Smooth muscle cell (in vitro differentiated cells): Measurements from ENCODE around the gene SIRT7. TPM values are rescaled to one million over a fixed set of nuclear protein-coding genes. Genes with fewer than 3 reads are reported as not detected.

Experiments used
- DNase-seq: peaks from one replicate; lab custom pipeline; 2025; ENCODE audit not compliant: unreplicated experiment; lab: John Stamatoyannopoulos, UW
- H2AFZ ChIP-seq: fragments of 200-600 bp; sonication (generic); 2 replicates; pipeline ENCODE4 v1.6.0; 2016; ENCODE audit warnings: antibody characterized with exemption, low read depth, mild to moderate bottlenecking
- H3F3A ChIP-seq: fragments of 200-600 bp; sonication (generic); 2 replicates; pipeline ENCODE4 v1.6.0; 2017; ENCODE audit warnings: antibody characterized with exemption, low read depth
- H3K27ac ChIP-seq: fragments of 200-600 bp; sonication (generic); 2 replicates; pipeline ENCODE4 v1.5.1; 2016; ENCODE audit warnings: low read depth, mild to moderate bottlenecking
- H3K27me3 ChIP-seq: fragments of 200-600 bp; sonication (generic); 2 replicates; pipeline ENCODE4 v1.6.1; 2016; ENCODE audit warnings: low read depth, mild to moderate bottlenecking
- H3K36me3 ChIP-seq: fragments of 200-600 bp; sonication (generic); 2 replicates; pipeline ENCODE4 v1.5.1; 2016; ENCODE audit warnings: low read depth
- H3K4me1 ChIP-seq: fragments of 200-600 bp; sonication (generic); 2 replicates; pipeline ENCODE4 v1.5.1; 2016; ENCODE audit warnings: low read depth
- H3K4me2 ChIP-seq: fragments of 200-600 bp; sonication (generic); 2 replicates; pipeline ENCODE4 v1.6.0; 2016; ENCODE audit warnings: mild to moderate bottlenecking
- H3K4me3 ChIP-seq: fragments of 200-600 bp; sonication (generic); 2 replicates; pipeline ENCODE4 v1.5.1; 2016; ENCODE audit warnings: mild to moderate bottlenecking
- H3K79me2 ChIP-seq: fragments of 200-600 bp; sonication (generic); 2 replicates; pipeline ENCODE4 v1.6.0; 2016; ENCODE audit warnings: low read depth, mild to moderate bottlenecking
- H3K9ac ChIP-seq: fragments of 200-600 bp; sonication (generic); 2 replicates; pipeline ENCODE4 v1.6.0; 2016; ENCODE audit warnings: low read depth
- H3K9me3 ChIP-seq: fragments of 200-600 bp; sonication (generic); replicated peaks from 2 replicates; pipeline ENCODE4 v1.5.1; 2016; ENCODE audit warnings: low read depth
- H4K20me1 ChIP-seq: fragments of 200-600 bp; sonication (generic); 2 replicates; pipeline ENCODE4 v1.6.0; 2016; ENCODE audit warnings: low read depth
- WGBS: methylation state at CpG from one replicate; pipeline ENCODE4 v1.1.7; 2016; ENCODE audit warnings: low lambda C conversion rate; 5-methylcytosine and 5-hydroxymethylcytosine counted together
- polyA plus RNA-seq: library from polyadenylated mRNA; unstranded; fragments of >200 nt; fragmentation: Nextera tagmentation; extraction: Ambion mirVana; gene quantifications from 2 replicates; pipeline ENCODE4 v1.2.1, GENCODE V29; 2016
- total RNA-seq: library from RNA; depleted of rRNA; stranded (reverse); fragments of >200 nt; gene quantifications from 2 replicates; pipeline ENCODE4 v1.2.3, GENCODE V29; 2014
- TF ChIP-seq, protein P1 (sequence below): fragments of 200-600 bp; sonication (generic); IDR thresholded peaks from 2 replicates; pipeline ENCODE4 v1.5.1; 2017; ENCODE audit warnings: borderline replicate concordance, mild to moderate bottlenecking, antibody characterized with exemption; ENCODE audit not compliant: insufficient read depth, poor library complexity, severe bottlenecking

Gene SIRT7, protein sequence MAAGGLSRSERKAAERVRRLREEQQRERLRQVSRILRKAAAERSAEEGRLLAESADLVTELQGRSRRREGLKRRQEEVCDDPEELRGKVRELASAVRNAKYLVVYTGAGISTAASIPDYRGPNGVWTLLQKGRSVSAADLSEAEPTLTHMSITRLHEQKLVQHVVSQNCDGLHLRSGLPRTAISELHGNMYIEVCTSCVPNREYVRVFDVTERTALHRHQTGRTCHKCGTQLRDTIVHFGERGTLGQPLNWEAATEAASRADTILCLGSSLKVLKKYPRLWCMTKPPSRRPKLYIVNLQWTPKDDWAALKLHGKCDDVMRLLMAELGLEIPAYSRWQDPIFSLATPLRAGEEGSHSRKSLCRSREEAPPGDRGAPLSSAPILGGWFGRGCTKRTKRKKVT
- total RNA-seq, result 9.5 and 19.9 TPM in 2 replicates
- polyA plus RNA-seq, result 10.1 and 27.9 TPM in 2 replicates

DNA sequence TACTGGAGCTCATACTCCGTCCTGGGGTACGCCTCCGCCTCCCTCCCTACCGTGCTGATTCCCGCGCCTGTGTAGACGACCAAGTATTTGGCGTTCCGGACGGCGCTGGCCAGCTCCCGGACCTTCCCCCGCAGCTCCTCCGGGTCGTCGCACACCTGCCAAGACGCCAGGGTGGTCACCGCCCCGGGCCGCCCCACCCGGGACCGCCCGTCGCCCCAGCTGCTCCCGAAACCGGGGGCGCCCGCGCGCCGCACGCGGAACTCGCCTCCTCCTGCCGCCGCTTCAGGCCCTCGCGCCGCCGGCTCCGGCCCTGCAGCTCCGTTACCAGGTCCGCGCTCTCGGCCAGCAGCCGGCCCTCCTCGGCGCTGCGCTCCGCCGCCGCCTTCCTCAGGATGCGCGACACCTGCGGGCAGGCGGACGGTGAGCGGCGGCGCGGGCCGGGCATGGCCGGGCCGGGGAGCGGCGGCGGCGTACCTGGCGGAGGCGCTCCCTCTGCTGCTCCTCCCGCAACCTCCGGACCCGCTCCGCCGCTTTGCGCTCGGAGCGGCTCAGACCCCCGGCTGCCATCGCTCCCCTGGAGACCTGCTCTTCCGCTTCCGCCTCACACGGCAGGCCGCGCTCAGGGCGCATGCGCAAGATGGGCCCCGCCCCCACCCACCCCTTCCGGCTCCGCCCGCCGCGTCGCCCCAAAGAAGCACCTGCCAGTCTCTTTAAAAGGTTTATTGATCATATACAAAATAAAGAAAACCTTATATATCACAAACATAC lies at the start of gene SIRT7:
SIRT7 (minus strand) TSS at position 612 of the 768 bp plus-strand sequence; CDS start at position 567, 45 bp downstream.
- DNase-seq, result peak; percentile 43
- Histone ChIP-seq H3K79me2 (peaks cover 62% of the 10 kb centered on the region), H3K4me3 (peak within 1 kb of the TSS; percentile 95), H2AFZ (no peak within 1 kb of the TSS), H3K36me3 (no peaks in the 10 kb centered on the region), H3K27me3 (no peaks in the 10 kb centered on the region), H3K27ac (peak within 1 kb of the TSS; percentile 19), H3K4me1 (peaks cover 3% of the 10 kb centered on the region), H3F3A (peaks cover 4% of the 10 kb centered on the region), H3K9me3 (no peaks in the 10 kb centered on the region), H3K4me2 (peak within 1 kb of the TSS; percentile 88), H3K9ac (peak within 1 kb of the TSS; percentile 15), H4K20me1 (peaks cover 77% of the 10 kb centered on the region)
- TF ChIP-seq, protein P1, sequence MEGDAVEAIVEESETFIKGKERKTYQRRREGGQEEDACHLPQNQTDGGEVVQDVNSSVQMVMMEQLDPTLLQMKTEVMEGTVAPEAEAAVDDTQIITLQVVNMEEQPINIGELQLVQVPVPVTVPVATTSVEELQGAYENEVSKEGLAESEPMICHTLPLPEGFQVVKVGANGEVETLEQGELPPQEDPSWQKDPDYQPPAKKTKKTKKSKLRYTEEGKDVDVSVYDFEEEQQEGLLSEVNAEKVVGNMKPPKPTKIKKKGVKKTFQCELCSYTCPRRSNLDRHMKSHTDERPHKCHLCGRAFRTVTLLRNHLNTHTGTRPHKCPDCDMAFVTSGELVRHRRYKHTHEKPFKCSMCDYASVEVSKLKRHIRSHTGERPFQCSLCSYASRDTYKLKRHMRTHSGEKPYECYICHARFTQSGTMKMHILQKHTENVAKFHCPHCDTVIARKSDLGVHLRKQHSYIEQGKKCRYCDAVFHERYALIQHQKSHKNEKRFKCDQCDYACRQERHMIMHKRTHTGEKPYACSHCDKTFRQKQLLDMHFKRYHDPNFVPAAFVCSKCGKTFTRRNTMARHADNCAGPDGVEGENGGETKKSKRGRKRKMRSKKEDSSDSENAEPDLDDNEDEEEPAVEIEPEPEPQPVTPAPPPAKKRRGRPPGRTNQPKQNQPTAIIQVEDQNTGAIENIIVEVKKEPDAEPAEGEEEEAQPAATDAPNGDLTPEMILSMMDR, result no peak
- WGBS, result 1% methylated on average over 87 of the region's 94 CpGs

DNA sequence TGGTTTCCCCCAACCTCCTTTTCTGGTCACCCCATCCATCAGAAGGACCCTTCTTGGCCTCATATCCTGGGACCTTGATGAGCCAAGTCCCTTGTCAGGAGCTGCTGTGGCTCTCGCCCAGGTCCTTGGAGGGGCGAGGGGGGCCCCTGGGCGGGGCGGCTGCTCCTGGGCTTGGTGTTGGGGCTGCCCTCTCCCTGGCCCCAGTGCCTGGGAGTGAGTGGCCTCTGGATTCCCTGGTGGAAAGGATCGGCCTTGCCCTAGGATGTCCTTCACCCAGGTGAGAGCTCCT lies 49.2 kb upstream of the SIRT7 start:
- Histone ChIP-seq H4K20me1 (no peaks in the 10 kb centered on the region), H3K27me3 (peaks cover 1% of the 10 kb centered on the region), H3F3A (peaks cover 11% of the 10 kb centered on the region), H2AFZ (no peak overlapping the region), H3K4me3 (no peak overlapping the region), H3K9me3 (no peaks in the 10 kb centered on the region), H3K4me2 (peak overlapping the region; percentile 26), H3K36me3 (no peaks in the 10 kb centered on the region), H3K9ac (no peak overlapping the region), H3K27ac (no peak overlapping the region), H3K4me1 (peaks cover 16% of the 10 kb centered on the region), H3K79me2 (no peaks in the 10 kb centered on the region)
- TF ChIP-seq, protein P1, result no peak
- no peak for DNase-seq
- 81% methylated on average over 5 of the region's 5 CpGs for WGBS

DNA sequence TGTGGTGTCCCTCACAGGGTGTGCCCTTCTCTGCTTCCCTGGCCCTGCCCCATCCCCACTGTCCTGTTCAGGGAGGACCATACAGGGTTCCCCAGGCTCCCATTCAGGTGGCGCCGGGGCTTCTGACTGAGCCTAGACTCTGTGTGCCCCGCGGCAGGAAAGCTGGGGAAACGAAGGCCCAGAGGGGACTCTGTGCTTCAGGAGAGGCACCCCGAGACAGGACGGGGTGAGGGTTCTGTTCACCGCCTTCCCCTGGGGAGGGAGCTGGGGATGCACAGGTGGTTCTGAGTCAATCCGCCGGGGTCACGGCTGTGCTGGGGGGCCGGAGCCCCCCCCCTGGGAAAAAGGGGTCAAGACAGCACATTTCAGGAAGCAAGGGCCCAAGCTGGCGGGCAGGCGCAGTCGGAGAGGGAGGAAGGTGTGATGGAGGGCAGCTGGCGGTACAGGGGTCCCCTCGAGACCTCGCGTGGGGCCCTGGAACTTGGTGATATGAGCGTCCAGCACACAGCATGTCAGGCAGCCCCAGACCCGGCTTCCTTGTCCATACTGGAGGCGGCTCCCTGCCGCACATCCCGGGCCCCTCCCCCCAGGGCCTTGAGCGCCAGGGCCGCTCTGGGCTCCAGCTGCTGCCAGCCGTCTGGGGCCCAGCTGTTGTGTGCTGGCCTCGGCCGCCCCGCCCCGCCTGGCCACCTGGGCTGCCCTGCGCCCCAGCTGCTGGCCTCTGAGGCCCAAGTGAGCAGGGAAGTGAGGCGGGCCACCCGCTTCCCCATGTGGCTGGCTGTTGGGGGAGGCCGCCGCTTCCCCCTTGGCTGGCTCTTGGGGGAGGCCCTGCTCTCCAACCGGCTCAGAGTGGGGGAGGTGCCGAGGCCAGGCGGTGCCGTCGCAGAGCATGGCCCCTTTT lies 48.6 kb upstream of the SIRT7 start:
- TF ChIP-seq, protein P1, result no peak
- H3K79me2 ChIP-seq, result no peaks in the 10 kb centered on the region
- no peak overlapping the region for H2AFZ ChIP-seq
- peaks cover 11% of the 10 kb centered on the region for H3F3A ChIP-seq
- peaks cover 16% of the 10 kb centered on the region for H3K4me1 ChIP-seq
- no peaks in the 10 kb centered on the region for H3K36me3 ChIP-seq
- H3K4me2 ChIP-seq, result peak overlapping the region; percentile 26
- H3K4me3 ChIP-seq, result no peak overlapping the region
- H3K27ac ChIP-seq, result no peak overlapping the region
- WGBS, result 53% methylated on average over 32 of the region's 41 CpGs
- H4K20me1 ChIP-seq, result no peaks in the 10 kb centered on the region
- no peaks in the 10 kb centered on the region for H3K9me3 ChIP-seq
- peaks cover 7% of the 10 kb centered on the region for H3K27me3 ChIP-seq
- DNase-seq, result no peak
- H3K9ac ChIP-seq, result no peak overlapping the region
